Neutrophil (primary cell): ENCODE measurements around the gene ERAL1.
A peak's percentile ranks its signal among the peaks of the same experiment; 100 is the strongest.

Source experiments
- H3K27ac ChIP-seq: fragments of 200-600 bp; sonication (generic); 2 replicates; pipeline ENCODE4 v1.5.1; 2016; ENCODE audit warnings: mild to moderate bottlenecking, moderate library complexity
- H3K27me3 ChIP-seq: fragments of 200-600 bp; sonication (generic); 2 replicates; pipeline ENCODE4 v1.6.0; 2016; ENCODE audit warnings: mild to moderate bottlenecking
- H3K36me3 ChIP-seq: fragments of 200-600 bp; sonication (generic); 2 replicates; pipeline ENCODE4 v1.5.1; 2017
- H3K4me1 ChIP-seq, 2 experiments: fragments of 200-600 bp in 1 of 2; sonication (generic) in 1 of 2; 1 replicate in 1 of 2; 2 replicates in 1 of 2; pipeline versions ENCODE4 v1.5.1 to v1.6.1; 2013 to 2016; ENCODE audit warnings: low read depth in 1 of 2, low read length in 1 of 2, mild to moderate bottlenecking in 1 of 2, moderate library complexity in 1 of 2; ENCODE audit not compliant: control insufficient read depth in 1 of 2, insufficient read depth in 1 of 2
- H3K4me3 ChIP-seq, 2 experiments: fragments of 200-600 bp in 1 of 2; sonication (generic) in 1 of 2; 1 replicate in 1 of 2; 2 replicates in 1 of 2; pipeline ENCODE4 v1.5.1; 2013 to 2016; ENCODE audit warnings: low read depth in 1 of 2, low read length in 1 of 2, mild to moderate bottlenecking in 1 of 2, moderate library complexity in 1 of 2
- H3K9me3 ChIP-seq: fragments of 200-600 bp; sonication (generic); 2 replicates; pipeline ENCODE4 v1.5.1; 2016
- TF ChIP-seq, protein P1 (sequence below): fragments of 200-600 bp; sonication (generic); IDR thresholded peaks from 2 replicates; pipeline ENCODE4 v1.5.1; 2016; ENCODE audit warnings: antibody characterized with exemption

ERAL1 gene

DNA sequence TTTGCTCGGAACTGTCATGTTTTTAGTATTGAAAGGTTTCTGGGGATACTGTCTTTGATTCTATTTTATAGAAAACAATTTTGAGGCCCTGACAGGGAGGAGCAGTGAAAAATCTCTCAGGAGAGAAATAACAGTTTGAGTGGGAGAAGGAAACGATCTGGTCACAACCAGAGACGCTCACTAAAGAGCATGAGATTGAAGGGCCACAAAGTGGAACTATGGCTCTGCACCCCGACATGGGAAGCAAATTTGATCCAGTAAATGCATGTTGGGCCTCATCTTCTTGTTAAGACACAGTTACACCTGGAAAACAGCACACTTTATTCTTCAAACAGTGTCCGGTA lies 492 bp downstream of the ERAL1 start:
- TF ChIP-seq, protein P1, sequence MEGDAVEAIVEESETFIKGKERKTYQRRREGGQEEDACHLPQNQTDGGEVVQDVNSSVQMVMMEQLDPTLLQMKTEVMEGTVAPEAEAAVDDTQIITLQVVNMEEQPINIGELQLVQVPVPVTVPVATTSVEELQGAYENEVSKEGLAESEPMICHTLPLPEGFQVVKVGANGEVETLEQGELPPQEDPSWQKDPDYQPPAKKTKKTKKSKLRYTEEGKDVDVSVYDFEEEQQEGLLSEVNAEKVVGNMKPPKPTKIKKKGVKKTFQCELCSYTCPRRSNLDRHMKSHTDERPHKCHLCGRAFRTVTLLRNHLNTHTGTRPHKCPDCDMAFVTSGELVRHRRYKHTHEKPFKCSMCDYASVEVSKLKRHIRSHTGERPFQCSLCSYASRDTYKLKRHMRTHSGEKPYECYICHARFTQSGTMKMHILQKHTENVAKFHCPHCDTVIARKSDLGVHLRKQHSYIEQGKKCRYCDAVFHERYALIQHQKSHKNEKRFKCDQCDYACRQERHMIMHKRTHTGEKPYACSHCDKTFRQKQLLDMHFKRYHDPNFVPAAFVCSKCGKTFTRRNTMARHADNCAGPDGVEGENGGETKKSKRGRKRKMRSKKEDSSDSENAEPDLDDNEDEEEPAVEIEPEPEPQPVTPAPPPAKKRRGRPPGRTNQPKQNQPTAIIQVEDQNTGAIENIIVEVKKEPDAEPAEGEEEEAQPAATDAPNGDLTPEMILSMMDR: no peak
- Histone ChIP-seq H3K4me1 (peaks cover 11 to 12% of the 10 kb centered on the region in 2 experiments), H3K27me3 (no peaks in the 10 kb centered on the region), H3K36me3 (peaks cover 19% of the 10 kb centered on the region), H3K9me3 (no peaks in the 10 kb centered on the region), H3K4me3 (peak overlapping the region; percentile 58 to 70), H3K27ac (peak overlapping the region; percentile 60)

DNA sequence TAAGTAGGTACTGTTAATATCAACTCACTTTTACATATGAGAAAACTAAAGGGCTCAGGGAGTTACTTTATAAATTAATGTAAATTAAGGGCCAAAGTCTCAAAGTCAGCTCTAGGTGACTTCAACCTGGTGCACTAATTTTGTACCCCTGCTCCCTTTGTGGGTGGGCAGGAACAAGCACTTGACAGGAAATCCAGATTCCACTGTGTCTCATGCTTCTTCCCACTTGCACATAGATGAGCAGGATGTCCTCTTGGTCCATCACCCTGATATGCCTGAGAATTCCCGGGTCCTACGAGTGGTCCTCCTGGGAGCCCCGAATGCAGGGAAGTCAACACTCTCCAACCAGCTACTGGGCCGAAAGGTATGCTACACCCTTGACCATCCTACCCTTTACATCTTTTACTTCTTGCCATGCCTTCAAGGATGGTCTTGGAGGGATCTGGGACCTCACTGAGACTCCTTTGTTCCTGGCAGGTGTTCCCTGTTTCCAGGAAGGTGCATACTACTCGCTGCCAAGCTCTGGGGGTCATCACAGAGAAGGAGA lies 1.3 kb downstream of the ERAL1 start:
- TF ChIP-seq, protein P1: no peak
- H3K4me1 ChIP-seq: peaks cover 11 to 12% of the 10 kb centered on the region in 2 experiments
- no peaks in the 10 kb centered on the region for H3K9me3 ChIP-seq
- no peaks in the 10 kb centered on the region for H3K27me3 ChIP-seq
- H3K36me3 ChIP-seq: peaks cover 25% of the 10 kb centered on the region
- H3K4me3 ChIP-seq: no peak overlapping the region
- H3K27ac ChIP-seq: no peak overlapping the region

DNA sequence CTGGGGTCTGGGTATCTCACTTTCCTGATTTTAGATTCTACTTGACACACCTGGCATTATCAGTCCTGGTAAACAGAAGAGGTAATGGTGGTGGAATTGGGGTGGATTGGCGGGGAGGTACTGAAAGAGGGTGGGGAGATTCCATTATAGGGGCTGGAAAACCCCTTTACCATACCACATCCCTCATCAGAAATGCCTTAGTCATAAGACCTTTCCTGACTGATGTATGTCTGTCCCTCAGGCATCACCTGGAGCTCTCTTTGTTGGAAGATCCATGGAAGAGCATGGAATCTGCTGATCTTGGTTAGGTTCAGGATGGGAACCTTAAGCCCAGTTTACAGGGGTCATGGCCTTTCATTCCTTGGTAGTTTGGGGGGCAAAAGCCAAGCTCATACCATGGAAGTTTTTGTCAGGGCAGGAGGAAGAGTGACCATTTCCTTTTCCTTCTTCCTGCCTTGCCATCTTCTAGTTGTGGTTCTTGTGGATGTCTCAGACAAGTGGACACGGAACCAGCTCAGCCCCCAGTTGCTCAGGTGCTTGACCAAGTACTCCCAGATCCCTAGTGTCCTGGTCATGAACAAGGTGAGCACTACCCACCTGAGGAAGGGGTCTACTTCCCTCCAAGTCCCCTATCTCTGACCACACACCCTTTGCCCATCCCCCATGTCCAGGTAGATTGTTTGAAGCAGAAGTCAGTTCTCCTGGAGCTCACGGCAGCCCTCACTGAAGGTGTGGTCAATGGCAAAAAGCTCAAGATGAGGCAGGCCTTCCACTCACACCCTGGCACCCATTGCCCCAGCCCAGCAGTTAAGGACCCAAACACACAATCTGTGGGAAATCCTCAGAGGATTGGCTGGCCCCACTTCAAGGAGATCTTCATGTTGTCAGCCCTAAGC lies 3.3 kb downstream of the ERAL1 start:
- H3K27ac ChIP-seq: no peak overlapping the region
- H3K4me1 ChIP-seq: peaks cover 11 to 12% of the 10 kb centered on the region in 2 experiments
- no peaks in the 10 kb centered on the region for H3K9me3 ChIP-seq
- TF ChIP-seq, protein P1: no peak
- no peaks in the 10 kb centered on the region for H3K27me3 ChIP-seq
- H3K36me3 ChIP-seq: peaks cover 25% of the 10 kb centered on the region
- no peak overlapping the region for H3K4me3 ChIP-seq

DNA sequence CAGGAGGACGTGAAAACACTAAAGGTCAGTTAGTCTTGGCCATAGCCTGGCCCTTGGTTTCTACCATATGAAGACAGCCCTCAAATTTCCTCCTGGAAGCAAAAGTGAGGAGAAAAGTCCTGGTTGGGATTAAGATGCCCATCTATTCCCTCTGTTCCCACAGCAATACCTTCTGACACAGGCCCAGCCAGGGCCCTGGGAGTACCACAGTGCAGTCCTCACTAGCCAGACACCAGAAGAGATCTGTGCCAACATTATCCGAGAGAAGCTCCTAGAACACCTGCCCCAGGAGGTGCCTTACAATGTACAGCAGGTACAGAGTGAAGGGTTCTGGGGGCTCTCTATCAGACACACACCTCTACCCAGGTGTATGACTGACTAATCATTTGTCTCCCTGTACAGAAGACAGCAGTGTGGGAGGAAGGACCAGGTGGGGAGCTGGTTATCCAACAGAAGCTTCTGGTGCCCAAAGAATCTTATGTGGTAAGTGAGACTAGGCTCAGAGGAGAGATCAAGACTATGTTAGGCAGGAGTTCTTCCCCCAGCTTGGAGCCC lies 4.1 kb downstream of the ERAL1 start:
- H3K4me1 ChIP-seq: peaks cover 11 to 12% of the 10 kb centered on the region in 2 experiments
- TF ChIP-seq, protein P1: no peak
- H3K27ac ChIP-seq: no peak overlapping the region
- no peaks in the 10 kb centered on the region for H3K9me3 ChIP-seq
- no peaks in the 10 kb centered on the region for H3K27me3 ChIP-seq
- H3K4me3 ChIP-seq: no peak overlapping the region
- H3K36me3 ChIP-seq: peaks cover 25% of the 10 kb centered on the region

DNA sequence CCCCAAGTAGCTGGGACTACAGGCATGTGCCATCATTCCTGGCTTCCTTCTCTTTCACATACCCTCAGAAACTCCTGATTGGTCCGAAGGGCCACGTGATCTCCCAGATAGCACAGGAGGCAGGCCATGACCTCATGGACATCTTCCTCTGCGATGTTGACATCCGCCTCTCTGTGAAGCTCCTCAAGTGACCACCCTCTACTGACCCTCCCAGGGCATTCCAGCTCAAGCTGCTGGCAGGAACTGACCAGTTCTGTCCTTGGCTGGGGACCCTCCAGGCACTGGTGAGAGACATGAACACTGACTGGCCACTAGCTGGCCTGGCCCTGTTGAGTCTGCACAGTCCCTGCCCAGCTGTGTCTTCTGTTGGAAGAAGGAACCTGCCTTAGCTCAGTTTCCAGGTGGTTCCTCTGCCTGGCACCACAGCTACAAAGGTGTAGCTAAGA lies 5.6 kb downstream of the ERAL1 start:
- Histone ChIP-seq H3K9me3 (no peaks in the 10 kb centered on the region), H3K4me1 (peaks cover under 1 to 2% of the 10 kb centered on the region in 2 experiments), H3K4me3 (no peak overlapping the region), H3K27ac (no peak overlapping the region), H3K27me3 (no peaks in the 10 kb centered on the region), H3K36me3 (peaks cover 25% of the 10 kb centered on the region)
- TF ChIP-seq, protein P1: no peak
